GM13977 (cell line): Measurements from ENCODE around the gene MXD3.

Experiments used
- DNase-seq: peaks from one replicate; pipeline ENCODE4 v3.0.0; 2012; ENCODE audit warnings: low spot score
- in situ Hi-C: fragments of 300-500 bp; cut with MboI; formaldehyde crosslinking; loops from one replicate; pipeline ENCODE4 v1.12.0; 2022; ENCODE audit warnings: low sequenced_read_pairs, low pct_unique_long_range_greater_than_20kb, mixed read lengths, inconsistent platforms; ENCODE audit not compliant: unreplicated experiment
- TF ChIP-seq, protein P1 (sequence below): IDR thresholded peaks from 2 replicates; pipeline ENCODE4 v1.5.1; 2012; ENCODE audit warnings: mild to moderate bottlenecking, control low read depth; ENCODE audit not compliant: insufficient read depth; ENCODE audit errors: extremely low read depth, missing control alignments

Gene MXD3

DNA sequence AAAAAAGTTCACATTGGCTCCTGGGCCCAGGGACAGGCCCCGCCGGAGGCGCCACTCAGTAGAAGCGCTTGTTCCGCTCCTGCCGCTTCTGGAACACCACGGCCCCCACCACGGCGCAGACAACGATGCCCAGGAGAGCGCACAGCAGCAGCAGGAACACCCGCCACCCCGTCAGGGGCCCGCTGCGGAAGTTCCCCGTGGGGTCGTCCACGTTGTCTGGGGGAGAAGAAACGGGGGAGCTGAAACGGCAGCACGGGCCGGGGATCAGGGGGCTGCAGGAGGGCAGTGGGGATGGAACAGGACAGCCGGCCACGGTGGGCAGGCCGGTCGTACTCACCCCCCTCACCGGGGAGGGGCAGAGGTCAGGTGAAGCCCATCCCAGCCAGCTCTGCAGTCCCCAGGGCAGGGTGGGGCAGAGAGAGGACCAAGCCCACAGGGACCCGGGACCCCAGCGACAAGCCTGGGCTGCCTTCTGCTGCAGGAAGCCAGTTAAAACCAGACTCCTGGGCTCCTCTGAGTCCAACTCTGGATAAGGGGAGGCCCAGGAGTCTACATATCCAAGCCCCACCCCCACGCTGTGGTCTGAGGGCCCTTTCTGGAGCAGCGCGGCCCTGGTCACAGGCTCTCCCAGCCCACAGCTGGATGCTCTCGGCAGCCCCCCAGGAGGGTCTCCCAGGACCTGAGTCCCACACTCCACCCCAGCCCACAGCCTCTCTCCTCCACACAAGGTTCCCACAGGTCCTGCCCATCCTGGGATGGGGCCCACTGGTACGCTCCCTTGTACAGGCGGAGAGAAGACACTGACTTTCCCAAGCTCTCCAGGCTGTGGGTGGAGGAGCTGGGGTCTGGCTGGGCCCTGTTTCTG lies 20.6 kb upstream of the MXD3 start:
- TF ChIP-seq, protein P1, sequence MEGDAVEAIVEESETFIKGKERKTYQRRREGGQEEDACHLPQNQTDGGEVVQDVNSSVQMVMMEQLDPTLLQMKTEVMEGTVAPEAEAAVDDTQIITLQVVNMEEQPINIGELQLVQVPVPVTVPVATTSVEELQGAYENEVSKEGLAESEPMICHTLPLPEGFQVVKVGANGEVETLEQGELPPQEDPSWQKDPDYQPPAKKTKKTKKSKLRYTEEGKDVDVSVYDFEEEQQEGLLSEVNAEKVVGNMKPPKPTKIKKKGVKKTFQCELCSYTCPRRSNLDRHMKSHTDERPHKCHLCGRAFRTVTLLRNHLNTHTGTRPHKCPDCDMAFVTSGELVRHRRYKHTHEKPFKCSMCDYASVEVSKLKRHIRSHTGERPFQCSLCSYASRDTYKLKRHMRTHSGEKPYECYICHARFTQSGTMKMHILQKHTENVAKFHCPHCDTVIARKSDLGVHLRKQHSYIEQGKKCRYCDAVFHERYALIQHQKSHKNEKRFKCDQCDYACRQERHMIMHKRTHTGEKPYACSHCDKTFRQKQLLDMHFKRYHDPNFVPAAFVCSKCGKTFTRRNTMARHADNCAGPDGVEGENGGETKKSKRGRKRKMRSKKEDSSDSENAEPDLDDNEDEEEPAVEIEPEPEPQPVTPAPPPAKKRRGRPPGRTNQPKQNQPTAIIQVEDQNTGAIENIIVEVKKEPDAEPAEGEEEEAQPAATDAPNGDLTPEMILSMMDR = no peak
- DNase-seq = no peak
- in situ Hi-C loops = no loop called here

DNA sequence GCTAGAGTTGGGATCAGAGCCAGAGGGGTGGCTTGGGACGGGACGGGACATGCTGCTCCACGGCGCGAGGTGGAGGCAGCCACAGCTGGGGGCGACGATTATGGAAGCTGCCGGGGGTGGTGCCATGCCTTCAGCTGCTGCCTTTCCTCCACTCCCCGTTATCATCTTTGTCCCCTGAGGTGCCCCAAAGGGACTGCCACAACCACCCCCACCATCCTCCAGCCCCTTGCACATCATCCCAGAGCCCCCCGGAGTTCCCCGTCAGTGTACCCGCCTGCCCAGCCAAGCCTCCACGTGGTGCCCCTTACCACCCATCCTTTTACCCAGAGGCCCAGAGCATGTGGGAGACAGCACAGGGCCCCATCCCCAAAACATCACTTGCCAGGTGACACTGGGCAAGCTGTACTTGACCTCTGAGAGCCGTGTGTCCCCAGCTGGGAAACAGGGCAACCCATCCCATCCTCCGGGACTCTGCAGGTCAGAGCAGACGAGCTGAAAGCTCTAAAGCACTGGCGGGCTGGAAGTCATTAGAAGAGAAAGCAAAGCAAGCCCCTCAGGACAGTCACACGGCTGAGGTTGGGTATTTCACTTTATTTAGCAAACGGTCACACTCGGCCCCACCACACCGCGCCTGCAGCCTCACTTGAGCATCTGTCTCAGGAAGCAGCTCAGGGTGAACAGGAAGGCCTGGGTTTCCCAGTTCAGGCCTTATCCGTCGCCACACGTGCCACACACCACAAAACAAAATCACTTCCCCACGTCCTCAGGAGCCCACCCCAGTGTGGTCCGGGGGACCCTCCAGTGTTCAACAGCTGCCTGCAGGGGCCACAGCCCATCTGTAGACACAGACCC lies 19.5 kb upstream of the MXD3 start:
- TF ChIP-seq, protein P1 = no peak
- in situ Hi-C loops = no loop called here
- DNase-seq = no peak

DNA sequence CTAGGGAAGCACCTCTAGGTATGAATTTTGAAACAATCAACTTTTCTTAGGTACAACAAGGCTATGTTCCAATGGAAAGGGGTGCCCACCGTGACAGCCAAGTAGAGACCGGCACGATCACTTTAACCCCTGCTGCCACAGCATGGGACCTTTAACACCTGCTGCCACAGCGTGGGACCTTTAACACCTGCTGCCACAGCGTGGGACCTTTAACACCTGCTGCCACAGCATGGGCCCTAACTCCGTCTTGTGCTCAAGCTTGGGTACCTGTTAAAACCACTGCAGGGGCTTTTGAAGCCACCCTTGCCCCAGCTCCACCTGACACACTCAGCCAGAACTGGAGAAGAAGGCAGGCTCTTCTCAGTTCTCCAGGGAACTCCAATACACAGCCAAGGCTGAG lies 18.2 kb upstream of the MXD3 start:
- TF ChIP-seq, protein P1 = no peak
- no peak for DNase-seq
- in situ Hi-C loops = no loop called here

- in situ Hi-C loops = no loop called here
- no peak for DNase-seq
- TF ChIP-seq, protein P1 = no peak
Observed at GRCh38 chr5:177328545-177329231, 17.0 kb upstream of the MXD3 start.

DNA sequence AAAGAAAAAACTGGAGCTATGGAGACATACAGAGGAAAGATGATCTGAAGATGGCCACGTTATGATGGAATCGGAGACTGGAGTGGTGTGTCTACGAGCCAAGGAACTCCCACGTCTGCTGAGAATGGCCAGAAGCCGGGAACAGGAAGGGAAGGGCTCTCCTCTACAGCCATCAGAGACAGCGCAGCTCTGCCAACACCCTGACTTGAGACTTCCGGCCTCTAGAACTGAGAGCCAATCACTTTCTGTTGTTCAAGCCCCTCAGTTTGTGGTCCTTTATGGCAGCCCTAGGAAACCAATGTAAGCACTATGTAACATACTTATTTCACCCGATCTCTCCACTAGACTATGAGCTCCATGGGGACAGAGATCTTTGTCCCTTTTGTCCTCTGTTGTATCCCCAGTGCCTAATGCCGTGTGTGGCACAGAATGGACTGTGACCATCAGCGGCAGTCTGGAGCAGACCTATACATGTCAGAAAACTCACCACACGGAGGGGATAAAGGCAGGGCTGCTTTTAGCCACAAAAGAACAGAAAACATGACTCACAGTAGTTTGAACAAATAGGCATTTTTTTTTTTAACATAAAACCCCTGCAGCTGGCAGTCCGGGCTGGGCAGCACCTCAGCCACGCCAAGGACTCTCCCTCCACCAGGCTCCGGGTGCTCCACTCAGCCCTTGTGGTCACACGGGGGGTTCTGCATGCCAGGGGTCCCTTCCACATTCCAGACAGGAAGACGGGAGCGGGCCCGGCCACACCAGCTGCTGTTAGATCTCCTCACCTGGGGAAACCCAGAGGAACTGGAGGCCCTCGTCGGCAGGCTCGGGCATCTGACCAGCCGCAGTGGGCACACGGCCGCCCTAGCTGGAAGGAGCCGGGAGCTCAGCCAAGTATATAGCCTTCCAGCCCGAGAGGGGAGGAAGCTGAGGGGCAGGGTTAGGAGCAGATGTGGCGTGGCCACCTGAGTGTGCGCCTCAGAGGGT lies 16.1 kb upstream of the MXD3 start:
- in situ Hi-C loops = no loop called here
- no peak for DNase-seq

More for the DNA sequence above, 16.1 kb upstream of the MXD3 start:
- TF ChIP-seq, protein P1 = no peak
